Hematopoietic multipotent progenitor cell treated with erythropoietin and hydrocortisone succinate and interleukin-3 and kit ligand, for 17 days (in vitro differentiated cells): Measurements from ENCODE around the gene AP1M1.

Experiments
- DNase-seq: peaks from one replicate; pipeline ENCODE4 v3.0.0-alpha.2; 2015; ENCODE audit warnings: low spot score

The AP1M1 gene

GRCh38 chr19:16208064-16208759 is 10.5 kb downstream of the AP1M1 start:
- DNase-seq, result no peak

- DNase-seq, result no peak
Measured at GRCh38 chr19:16208847-16209665, 11.3 kb downstream of the AP1M1 start.

- DNase-seq, result no peak
Measured at GRCh38 chr19:16210168-16210567, 12.5 kb downstream of the AP1M1 start.

- no peak for DNase-seq
Measured at GRCh38 chr19:16213076-16213475, 15.4 kb downstream of the AP1M1 start.

- DNase-seq, result no peak
Measured at GRCh38 chr19:16216744-16217670, 19.3 kb downstream of the AP1M1 start.

GRCh38 chr19:16217716-16218451 is 20.2 kb downstream of the AP1M1 start:
- DNase-seq, result no peak

GRCh38 chr19:16218851-16219250 is 21.1 kb downstream of the AP1M1 start:
- no peak for DNase-seq

- DNase-seq, result no peak
Measured at GRCh38 chr19:16222806-16223205, 25.1 kb downstream of the AP1M1 start.

GRCh38 chr19:16223746-16224145 is 26.0 kb downstream of the AP1M1 start:
- DNase-seq, result no peak

GRCh38 chr19:16224293-16225045 is 26.8 kb downstream of the AP1M1 start:
- no peak for DNase-seq

- no peak for DNase-seq
Measured at GRCh38 chr19:16225279-16226183, 27.8 kb downstream of the AP1M1 start.

GRCh38 chr19:16226184-16226591 is 28.5 kb downstream of the AP1M1 start:
- no peak for DNase-seq

- DNase-seq, result no peak
Measured at GRCh38 chr19:16226878-16227836, 29.4 kb downstream of the AP1M1 start.

- no peak for DNase-seq
Measured at GRCh38 chr19:16227837-16228636, 30.3 kb downstream of the AP1M1 start.

- DNase-seq, result no peak
Measured at GRCh38 chr19:16228637-16229321, 31.1 kb downstream of the AP1M1 start.

GRCh38 chr19:16229322-16229641 is 31.6 kb downstream of the AP1M1 start:
- DNase-seq, result no peak

GRCh38 chr19:16232127-16232526 is 34.4 kb downstream of the AP1M1 start:
- DNase-seq, result no peak
